ENCODE data around the gene PTPN6.

GRCh38 chr12:6928703-6929407 lies 22.3 kb upstream of the PTPN6 start:
- no peak for TF ChIP-seq POLR2AphosphoS5 (IDR thresholded peaks at IDR 0.05; ENCODE audit: low read depth, low read length)
- no peak for TF ChIP-seq TAF1 (IDR thresholded peaks at IDR 0.05; ENCODE audit: borderline replicate concordance, low read depth, low read length)

All from GM12892 (cell line).